H1 (cell line): ENCODE measurements around the gene CCDC154. TPM values are rescaled to one million over a fixed set of nuclear protein-coding genes. Genes with fewer than 3 reads are reported as not detected.

Experiments used
- CTCF ChIA-PET: fragments of 300-600 bp; sonication (Branson Sonifier 250); formaldehyde crosslinking; loops from one replicate; lab custom pipeline; 2021; ENCODE audit not compliant: partially characterized antibody; lab: Charles Lee
- POLR2A ChIA-PET: fragments of 300-600 bp; sonication (Branson Sonifier 250); formaldehyde crosslinking; loops from one replicate; lab custom pipeline; 2021; ENCODE audit warnings: inconsistent platforms; ENCODE audit not compliant: partially characterized antibody; lab: Charles Lee
- DNase-seq, 2 experiments: peaks; one replicate each; pipeline versions ENCODE4 v3.0.0 to v3.0.0-alpha.2; 2010 to 2022; ENCODE audit warnings: low spot score in 2 of 2, low read depth in 1 of 2, mixed read lengths in 1 of 2
- FAIRE-seq: peaks from 2 replicates; lab custom pipeline; 2011; peaks lifted over from hg19 to GRCh38; lab: Jason Lieb, UNC
- H2AFZ ChIP-seq: 2 replicates; pipeline ENCODE4 v1.8.1; 2012; ENCODE audit warnings: low read length, inconsistent platforms
- H2AK5ac ChIP-seq: 2 replicates; pipeline ENCODE4 v1.6.1; 2013; ENCODE audit warnings: low read depth, low read length
- H2BK120ac ChIP-seq: replicated peaks from 2 replicates; pipeline ENCODE3; 2013; ENCODE audit warnings: low read depth, low read length, inconsistent platforms
- H2BK12ac ChIP-seq: 2 replicates; pipeline ENCODE4 v1.6.1; 2013; ENCODE audit warnings: low read depth, low read length
- H2BK15ac ChIP-seq: 2 replicates; pipeline ENCODE4 v1.6.1; 2013; ENCODE audit warnings: low read length
- H2BK20ac ChIP-seq: 2 replicates; pipeline ENCODE4 v1.6.1; 2013; ENCODE audit warnings: low read length
- H2BK5ac ChIP-seq: 2 replicates; pipeline ENCODE4 v1.6.1; 2013; ENCODE audit warnings: low read depth, low read length
- H3K14ac ChIP-seq: 2 replicates; pipeline ENCODE4 v1.6.1; 2013; ENCODE audit warnings: inconsistent platforms; ENCODE audit not compliant: insufficient read length
- H3K18ac ChIP-seq: 2 replicates; pipeline ENCODE4 v1.6.1; 2013; ENCODE audit warnings: low read length; ENCODE audit errors: extremely low read depth
- H3K23ac ChIP-seq: 2 replicates; pipeline ENCODE4 v1.6.1; 2013; ENCODE audit warnings: inconsistent platforms; ENCODE audit not compliant: insufficient read length
- H3K23me2 ChIP-seq: 2 replicates; pipeline ENCODE4 v1.6.1; 2013; ENCODE audit warnings: low read depth, low read length
- H3K27ac ChIP-seq: 2 replicates; pipeline ENCODE4 v1.6.1; 2011; ENCODE audit warnings: low read depth, low read length, inconsistent platforms
- H3K27me3 ChIP-seq, 4 experiments: replicated peaks in 1 of 4; 1 replicate in 1 of 4; 2 replicates in 3 of 4; pipeline versions ENCODE4 v1.6.1 to v1.8.1; 2011 to 2013; ENCODE audit warnings: low read length in 3 of 4, mild to moderate bottlenecking in 3 of 4, inconsistent platforms in 2 of 4, mixed read lengths in 2 of 4, moderate library complexity in 1 of 4; ENCODE audit not compliant: control insufficient read depth in 3 of 4, insufficient read depth in 3 of 4; ENCODE audit errors: extremely low read depth in 1 of 4
- H3K36me3 ChIP-seq, 4 experiments: 2 replicates each; pipeline versions ENCODE4 v1.6.1 to v1.8.1; 2011 to 2013; ENCODE audit warnings: mild to moderate bottlenecking in 4 of 4, low read length in 3 of 4, moderate library complexity in 2 of 4, control low read depth in 1 of 4, inconsistent platforms in 1 of 4; ENCODE audit not compliant: insufficient read depth in 4 of 4, control insufficient read depth in 2 of 4
- H3K4ac ChIP-seq: replicated peaks from 2 replicates; pipeline ENCODE3; 2013; ENCODE audit warnings: low read length, low read depth, mixed read lengths, inconsistent platforms; ENCODE audit not compliant: insufficient read length
- H3K4me1 ChIP-seq, 4 experiments: replicated peaks in 1 of 4; 1 replicate in 1 of 4; 2 replicates in 3 of 4; pipeline versions ENCODE4 v1.6.1 to v1.8.1; 2011 to 2013; ENCODE audit warnings: low read length in 3 of 4, inconsistent platforms in 2 of 4, mixed read lengths in 1 of 4; ENCODE audit not compliant: insufficient read depth in 4 of 4, control insufficient read depth in 3 of 4
- H3K4me2 ChIP-seq, 2 experiments: 2 replicates each; pipeline versions ENCODE4 v1.6.1 to v1.8.1; 2011 to 2013; ENCODE audit warnings: low read depth in 2 of 2, low read length in 2 of 2, control low read depth in 1 of 2, inconsistent platforms in 1 of 2, mild to moderate bottlenecking in 1 of 2; ENCODE audit not compliant: insufficient read depth in 1 of 2
- H3K4me3 ChIP-seq, 4 experiments: fragments of 200-600, 300-600 bp in 1 of 4; sonication (generic), shearing (Covaris generic), sonication (Bioruptor Twin) in 1 of 4; 2 replicates each; pipeline versions ENCODE4 v1.5.1 to v1.8.1; 2011 to 2016; ENCODE audit warnings: low read length in 4 of 4, low read depth in 3 of 4, control low read depth in 2 of 4, inconsistent platforms in 2 of 4, mild to moderate bottlenecking in 2 of 4, mixed read lengths in 1 of 4, moderate library complexity in 1 of 4; ENCODE audit not compliant: insufficient read depth in 2 of 4; ENCODE audit errors: extremely low read depth in 1 of 4
- H3K56ac ChIP-seq: replicated peaks from 2 replicates; pipeline ENCODE3; 2013; ENCODE audit warnings: low read depth, mild to moderate bottlenecking, mixed read lengths, low read length, inconsistent platforms; ENCODE audit not compliant: insufficient read length
- H3K79me1 ChIP-seq: 2 replicates; pipeline ENCODE4 v1.6.1; 2013; ENCODE audit warnings: low read depth, low read length, control low read depth
- H3K79me2 ChIP-seq, 2 experiments: 2 replicates each; pipeline versions ENCODE4 v1.6.1 to v1.8.1; 2012 to 2013; ENCODE audit warnings: low read length in 2 of 2, mild to moderate bottlenecking in 2 of 2, inconsistent platforms in 1 of 2; ENCODE audit not compliant: insufficient read depth in 2 of 2, control insufficient read depth in 1 of 2
- H3K9ac ChIP-seq, 4 experiments: replicated peaks in 1 of 4; 1 replicate in 1 of 4; 2 replicates in 3 of 4; pipeline versions ENCODE4 v1.6.1 to v1.8.1; 2011 to 2013; ENCODE audit warnings: low read depth in 3 of 4, low read length in 3 of 4, control low read depth in 2 of 4, mild to moderate bottlenecking in 2 of 4, moderate library complexity in 2 of 4, inconsistent platforms in 1 of 4; ENCODE audit errors: extremely low read depth in 1 of 4
- H3K9me3 ChIP-seq, 2 experiments: 2 replicates each; pipeline versions ENCODE4 v1.6.1 to v1.8.1; 2012 to 2013; ENCODE audit warnings: mild to moderate bottlenecking in 2 of 2, moderate library complexity in 2 of 2, control low read depth in 1 of 2, inconsistent platforms in 1 of 2, low read depth in 1 of 2, low read length in 1 of 2, mixed read lengths in 1 of 2; ENCODE audit not compliant: insufficient read depth in 2 of 2
- H4K20me1 ChIP-seq, 2 experiments: replicated peaks in 1 of 2; 2 replicates each; pipeline versions ENCODE3 to v1.8.1; 2011 to 2013; ENCODE audit warnings: inconsistent platforms in 2 of 2, low read length in 2 of 2, mild to moderate bottlenecking in 1 of 2; ENCODE audit not compliant: insufficient read depth in 2 of 2, control insufficient read depth in 1 of 2
- H4K5ac ChIP-seq: 2 replicates; pipeline ENCODE4 v1.6.1; 2013; ENCODE audit warnings: low read length, low read depth, mixed read lengths, inconsistent platforms; ENCODE audit not compliant: insufficient read length
- H4K8ac ChIP-seq: 2 replicates; pipeline ENCODE4 v1.8.0; 2013; ENCODE audit warnings: mild to moderate bottlenecking, moderate library complexity, low read length, inconsistent platforms; ENCODE audit not compliant: insufficient read depth; ENCODE audit errors: extremely low read depth
- H4K91ac ChIP-seq: replicated peaks from 2 replicates; pipeline ENCODE3; 2013; ENCODE audit warnings: low read length, mixed read lengths, inconsistent platforms; ENCODE audit not compliant: insufficient read length
- BRCA1 ChIP-seq: IDR thresholded peaks from 2 replicates; pipeline ENCODE4 v1.6.1; 2012; ENCODE audit warnings: low read depth, low read length, improper control_type of control experiment
- CBX8 ChIP-seq: fragments of 300-800, 300-1000 bp; sonication (generic); IDR thresholded peaks from 2 replicates; pipeline ENCODE4 v1.7.1; 2016; ENCODE audit warnings: low read depth, low read length, borderline replicate concordance
- CEBPB ChIP-seq: IDR thresholded peaks from 2 replicates; pipeline ENCODE4 v1.6.1; 2012; ENCODE audit warnings: low read depth, low read length
- CTBP2 ChIP-seq: IDR thresholded peaks from 2 replicates; pipeline ENCODE4 v1.7.0; 2011; ENCODE audit warnings: borderline replicate concordance, mild to moderate bottlenecking, moderate library complexity, mixed read lengths, low read length; ENCODE audit not compliant: insufficient read depth, insufficient read length
- E2F6 ChIP-seq: IDR thresholded peaks from 2 replicates; pipeline ENCODE4 v1.6.1; 2012; ENCODE audit warnings: inconsistent platforms
- EP300 ChIP-seq, 2 experiments: IDR thresholded peaks; 1 replicate in 1 of 2; 2 replicates in 1 of 2; pipeline ENCODE4 v1.6.1; 2011 to 2012; ENCODE audit warnings: low read depth in 2 of 2, low read length in 2 of 2, mild to moderate bottlenecking in 2 of 2, borderline replicate concordance in 1 of 2, inconsistent platforms in 1 of 2, moderate library complexity in 1 of 2
- KDM1A ChIP-seq: fragments of 200-600, 300-600 bp; sonication (generic); IDR thresholded peaks from 2 replicates; pipeline ENCODE4 v1.7.1; 2016; ENCODE audit warnings: mild to moderate bottlenecking, low read length, borderline replicate concordance
- RAD21 ChIP-seq, 2 experiments: IDR thresholded peaks in 1 of 2; conservative IDR thresholded peaks in 1 of 2; 2 replicates each; pipeline ENCODE4 v1.6.1; 2011; ENCODE audit warnings: low read depth in 2 of 2, low read length in 2 of 2, improper control_type of control experiment in 1 of 2, inconsistent platforms in 1 of 2, mild to moderate bottlenecking in 1 of 2, moderate library complexity in 1 of 2
- SP4 ChIP-seq: IDR thresholded peaks from 2 replicates; pipeline ENCODE4 v1.6.1; 2012; ENCODE audit warnings: low read length, inconsistent platforms
- TAF7 ChIP-seq: optimal IDR thresholded peaks from 2 replicates; pipeline ENCODE3; 2011; ENCODE audit warnings: low read depth, mild to moderate bottlenecking, inconsistent platforms, low read length, moderate library complexity, borderline replicate concordance
- TEAD4 ChIP-seq: IDR thresholded peaks from 2 replicates; pipeline ENCODE4 v1.6.1; 2012; ENCODE audit warnings: low read depth, low read length, inconsistent platforms, mixed read lengths
- WGBS, 2 experiments: shearing (Covaris generic) in 1 of 2; methylation state at CpG; one replicate each; pipeline versions ENCODE4 v1.1.6 to v1.1.7; 2013 to 2015; ENCODE audit warnings: low lambda C conversion rate in 2 of 2, mixed read lengths in 2 of 2, inconsistent platforms in 1 of 2, low coverage in 1 of 2, missing lambda C conversion rate in 1 of 2; ENCODE audit not compliant: insufficient replicate concordance in 2 of 2, insufficient coverage in 1 of 2, insufficient read length in 1 of 2; ENCODE audit errors: extremely low coverage in 1 of 2, missing lambda C conversion rate in 1 of 2; 5-methylcytosine and 5-hydroxymethylcytosine counted together
- polyA plus RNA-seq, 7 experiments: library from polyadenylated mRNA; depleted of rRNA in 3 of 7; stranded (reverse) in 5 of 7; unstranded in 2 of 7; fragments of >200 nt in 5 of 7; fragments of 200-250 nt in 2 of 7; gene quantifications; 1 replicate in 5 of 7; 2 replicates in 1 of 7; 4 replicates in 1 of 7; pipeline versions ENCODE4 v1.2.1 to v1.2.3, GENCODE V29; 2011 to 2013; ENCODE audit warnings: missing spikeins in 2 of 7, mixed read lengths in 2 of 7
- total RNA-seq: library from RNA; stranded (reverse); fragmentation: NEBNext Ultra II Directional; extraction: Animal tissue kit (Norgen Biotek cat#: 25700); gene quantifications from 2 replicates; pipeline ENCODE4 v1.2.1, GENCODE V29; 2021
- TF ChIP-seq, protein P1 (sequence below): IDR thresholded peaks from 2 replicates; pipeline ENCODE4 v1.6.1; 2012; ENCODE audit warnings: inconsistent platforms

Gene CCDC154
- total and polyA plus RNA-seq, 2 of the 8 experiments (the other 6 are each of a cell fraction or from before 2014, with no cell fraction given), result 0.15 to 0.88 TPM

- H3K14ac ChIP-seq, result no peak overlapping the region
- no peak overlapping the region for H3K4me3 ChIP-seq
- no peak overlapping the region for H2AK5ac ChIP-seq
- H3K27ac ChIP-seq, result no peak overlapping the region
- H3K23ac ChIP-seq, result no peak overlapping the region
- 91% methylated on average over 20 of the region's 20 CpGs; no CpG with 5 or more reads in 1 of the 2 experiments for WGBS, 2 experiments
- no peak overlapping the region for H2AFZ ChIP-seq
- no peak overlapping the region for H2BK5ac ChIP-seq
- CTCF ChIA-PET, result no interaction called here
- H3K9me3 ChIP-seq, result no peaks in the 10 kb centered on the region
- peaks cover 0 to 7% (median under 1%) of the 10 kb centered on the region in 4 experiments; a peak in 3 of 7 replicates for H3K4me1 ChIP-seq
- H3K36me3 ChIP-seq, result no peaks in the 10 kb centered on the region
- POLR2A ChIA-PET, result interaction anchor here (0.7 to 1.6 kb wide), 3 partner anchors 8 to 45 kb away, joined by 3 to 6 read pairs (median 3); no protein-coding TSS in a partner anchor
- no peak overlapping the region for H4K5ac ChIP-seq
- H3K4ac ChIP-seq, result no peak overlapping the region
- H3K27me3 ChIP-seq, result no peaks in the 10 kb centered on the region
- peaks cover 37% of the 10 kb centered on the region for H3K79me1 ChIP-seq
- DNase-seq, result peak in 1 of 2 experiments; percentile 35
- H2BK15ac ChIP-seq, result no peak overlapping the region
- no peak overlapping the region for H2BK20ac ChIP-seq
- no peak overlapping the region for H3K9ac ChIP-seq
- H2BK12ac ChIP-seq, result no peak overlapping the region
- no peak overlapping the region for H4K8ac ChIP-seq
- H3K18ac ChIP-seq, result no peak overlapping the region
- peaks cover 4 to 78% of the 10 kb centered on the region in 2 experiments for H3K79me2 ChIP-seq
- H2BK120ac ChIP-seq, result no peak overlapping the region
- H4K20me1 ChIP-seq, result peaks cover 10 to 14% of the 10 kb centered on the region in 2 experiments
- H4K91ac ChIP-seq, result no peak overlapping the region
- no peak overlapping the region for H3K56ac ChIP-seq
- FAIRE-seq, result no peak
- H3K23me2 ChIP-seq, result peaks cover 3% of the 10 kb centered on the region
- no peak overlapping the region for H3K4me2 ChIP-seq
- TF ChIP-seq, protein P1, sequence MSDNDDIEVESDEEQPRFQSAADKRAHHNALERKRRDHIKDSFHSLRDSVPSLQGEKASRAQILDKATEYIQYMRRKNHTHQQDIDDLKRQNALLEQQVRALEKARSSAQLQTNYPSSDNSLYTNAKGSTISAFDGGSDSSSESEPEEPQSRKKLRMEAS, result no peak
- TF ChIP-seq TEAD4 (no peak), TAF7 (no peak), SP4 (no peak), RAD21 (IDR thresholded peaks at IDR 0.05 in 1 of 2, conservative IDR thresholded peaks at IDR 0.05 in 1 of 2; ENCODE audit: low read depth in 2 of 2, low read length in 2 of 2) (no peak), CEBPB (no peak), BRCA1 (no peak), CBX8 (no peak), KDM1A (no peak), E2F6 (no peak), CTBP2 (no peak), EP300 (IDR thresholded peaks at IDR 0.05; ENCODE audit: borderline replicate concordance in 1 of 2, low read depth in 2 of 2, low read length in 2 of 2) (no peak)
These were observed 25.4 kb upstream of the CCDC154 start for GRCh38 chr16:1469693-1470201.
